NCI-H128 (cell line): ENCODE data around the gene KCNN2.

Experiments
- DNase-seq: peaks from one replicate; lab custom pipeline; 2025; ENCODE audit not compliant: unreplicated experiment; lab: John Stamatoyannopoulos, UW

The KCNN2 gene

GRCh38 chr5:114500756-114501155 lies 138.9 kb downstream of the KCNN2 start:
- no peak for DNase-seq

GRCh38 chr5:114504560-114504959 lies 142.7 kb downstream of the KCNN2 start:
- no peak for DNase-seq

- DNase-seq = no peak
These were observed 162.4 kb downstream of the KCNN2 start for GRCh38 chr5:114524221-114524620.

- no peak for DNase-seq
These were observed 182.7 kb downstream of the KCNN2 start for GRCh38 chr5:114544561-114544960.
